ENCODE measurements around the gene PPM1B.

DNA sequence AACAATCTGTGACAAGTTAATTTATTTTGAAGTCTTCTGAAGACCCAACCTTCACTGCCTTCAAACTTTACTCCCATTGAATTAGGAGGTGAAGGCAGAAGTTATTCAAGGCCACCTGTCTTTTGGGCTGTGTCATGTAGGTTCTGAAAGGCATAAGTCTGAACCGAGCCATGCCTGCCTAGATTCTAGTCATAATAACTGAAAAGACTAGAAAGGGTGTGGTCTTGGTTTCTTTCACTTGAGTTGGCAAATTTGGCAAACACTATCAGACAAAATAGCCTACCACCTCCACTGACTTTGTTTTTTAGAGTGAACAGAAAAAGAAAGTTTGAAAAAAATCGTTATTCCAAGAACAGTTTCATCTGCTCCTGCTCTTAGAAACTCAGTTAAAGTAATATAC is 38.4 kb downstream of the PPM1B start:
- TF ChIP-seq, protein P1, sequence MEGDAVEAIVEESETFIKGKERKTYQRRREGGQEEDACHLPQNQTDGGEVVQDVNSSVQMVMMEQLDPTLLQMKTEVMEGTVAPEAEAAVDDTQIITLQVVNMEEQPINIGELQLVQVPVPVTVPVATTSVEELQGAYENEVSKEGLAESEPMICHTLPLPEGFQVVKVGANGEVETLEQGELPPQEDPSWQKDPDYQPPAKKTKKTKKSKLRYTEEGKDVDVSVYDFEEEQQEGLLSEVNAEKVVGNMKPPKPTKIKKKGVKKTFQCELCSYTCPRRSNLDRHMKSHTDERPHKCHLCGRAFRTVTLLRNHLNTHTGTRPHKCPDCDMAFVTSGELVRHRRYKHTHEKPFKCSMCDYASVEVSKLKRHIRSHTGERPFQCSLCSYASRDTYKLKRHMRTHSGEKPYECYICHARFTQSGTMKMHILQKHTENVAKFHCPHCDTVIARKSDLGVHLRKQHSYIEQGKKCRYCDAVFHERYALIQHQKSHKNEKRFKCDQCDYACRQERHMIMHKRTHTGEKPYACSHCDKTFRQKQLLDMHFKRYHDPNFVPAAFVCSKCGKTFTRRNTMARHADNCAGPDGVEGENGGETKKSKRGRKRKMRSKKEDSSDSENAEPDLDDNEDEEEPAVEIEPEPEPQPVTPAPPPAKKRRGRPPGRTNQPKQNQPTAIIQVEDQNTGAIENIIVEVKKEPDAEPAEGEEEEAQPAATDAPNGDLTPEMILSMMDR (IDR thresholded peaks at IDR 0.05), result no peak
- no peak for TF ChIP-seq POLR2A (IDR thresholded peaks at IDR 0.05)
